Mucosa of rectum (tissue), 2 donors: Measurements from ENCODE around the gene EEF2K.

ENCODE experiments used
- H3K27ac ChIP-seq, 2 donors: one replicate each; pipeline ENCODE4 v1.7.0; 2013; ENCODE audit warnings: inconsistent platforms in 2 of 2, low read depth in 2 of 2, low read length in 2 of 2
- H3K27me3 ChIP-seq, 2 donors: one replicate each; pipeline ENCODE4 v1.7.0; 2013; ENCODE audit warnings: low read length in 2 of 2; ENCODE audit not compliant: control insufficient read depth in 2 of 2, insufficient read depth in 2 of 2
- H3K36me3 ChIP-seq, 2 donors: one replicate each; pipeline ENCODE4 v1.7.0; 2013; ENCODE audit warnings: low read length in 2 of 2; ENCODE audit not compliant: control insufficient read depth in 2 of 2, insufficient read depth in 2 of 2
- H3K4me1 ChIP-seq, 2 donors: one replicate each; pipeline ENCODE4 v1.7.0; 2013; ENCODE audit warnings: low read length in 2 of 2, mild to moderate bottlenecking in 1 of 2; ENCODE audit not compliant: control insufficient read depth in 2 of 2, insufficient read depth in 2 of 2
- H3K4me3 ChIP-seq, 2 donors: one replicate each; pipeline ENCODE4 v1.7.0; 2013; ENCODE audit warnings: low read length in 2 of 2
- H3K9ac ChIP-seq, 2 donors: one replicate each; pipeline ENCODE4 v1.7.0; 2013; ENCODE audit warnings: low read length in 2 of 2, low read depth in 1 of 2, mild to moderate bottlenecking in 1 of 2
- H3K9me3 ChIP-seq, 2 donors: one replicate each; pipeline ENCODE4 v1.7.0; 2013; ENCODE audit warnings: low read length in 2 of 2; ENCODE audit not compliant: control insufficient read depth in 2 of 2
- donor health status: healthy.
- donor health status: Normal muscosa, but diverticular disease.

Gene EEF2K

DNA sequence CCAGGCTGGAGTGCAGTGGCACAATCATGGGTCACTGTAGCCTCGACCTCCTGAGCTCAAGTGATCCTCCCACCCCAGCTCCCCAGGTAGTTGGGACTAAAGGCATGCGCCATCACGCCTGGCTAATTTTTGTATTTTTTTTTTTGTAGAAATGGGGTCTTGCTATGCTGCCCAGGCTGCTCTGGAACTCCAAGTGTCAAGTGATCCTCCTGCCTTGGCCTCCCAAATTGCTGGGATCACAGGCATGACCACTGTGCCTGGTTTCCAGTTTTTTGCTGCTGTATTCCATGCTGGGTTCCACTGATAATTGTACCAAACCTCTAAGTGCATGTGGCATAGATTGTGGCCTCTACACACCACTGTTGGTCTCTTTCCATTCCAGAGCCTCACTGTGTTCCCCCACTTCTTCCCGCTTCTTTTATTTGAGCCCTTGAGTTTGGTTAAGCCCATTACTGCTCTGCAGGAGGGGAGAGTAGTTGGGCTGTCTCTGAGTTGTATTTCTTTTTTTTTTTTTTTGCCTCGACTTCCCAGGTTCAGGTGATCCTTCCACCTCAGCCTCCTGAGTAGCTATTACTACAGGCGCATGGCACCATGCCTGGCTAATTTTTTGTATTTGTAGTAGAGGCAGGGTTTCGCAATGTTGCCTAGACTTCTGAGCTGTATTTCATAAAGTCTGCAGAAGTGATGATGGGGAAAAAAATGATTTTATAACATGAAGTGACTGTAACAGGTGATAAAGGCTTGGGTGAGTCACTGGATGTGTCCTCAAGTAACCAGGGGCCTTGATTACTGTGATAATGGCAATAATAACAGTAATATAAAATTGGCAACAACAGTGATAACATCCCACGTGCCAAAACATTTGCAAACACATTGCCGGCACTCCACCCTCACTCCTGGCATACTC, 30.0 kb downstream of the EEF2K start:
- Histone ChIP-seq H3K36me3 (peaks cover 4 to 5% of the 10 kb centered on the region in 2 donors), H3K27ac (peak overlapping the region; percentile 62 to 66), H3K4me1 (peaks cover 25 to 28% of the 10 kb centered on the region in 2 donors), H3K27me3 (no peaks in the 10 kb centered on the region), H3K9ac (no peak overlapping the region), H3K4me3 (no peak overlapping the region), H3K9me3 (no peaks in the 10 kb centered on the region)

DNA sequence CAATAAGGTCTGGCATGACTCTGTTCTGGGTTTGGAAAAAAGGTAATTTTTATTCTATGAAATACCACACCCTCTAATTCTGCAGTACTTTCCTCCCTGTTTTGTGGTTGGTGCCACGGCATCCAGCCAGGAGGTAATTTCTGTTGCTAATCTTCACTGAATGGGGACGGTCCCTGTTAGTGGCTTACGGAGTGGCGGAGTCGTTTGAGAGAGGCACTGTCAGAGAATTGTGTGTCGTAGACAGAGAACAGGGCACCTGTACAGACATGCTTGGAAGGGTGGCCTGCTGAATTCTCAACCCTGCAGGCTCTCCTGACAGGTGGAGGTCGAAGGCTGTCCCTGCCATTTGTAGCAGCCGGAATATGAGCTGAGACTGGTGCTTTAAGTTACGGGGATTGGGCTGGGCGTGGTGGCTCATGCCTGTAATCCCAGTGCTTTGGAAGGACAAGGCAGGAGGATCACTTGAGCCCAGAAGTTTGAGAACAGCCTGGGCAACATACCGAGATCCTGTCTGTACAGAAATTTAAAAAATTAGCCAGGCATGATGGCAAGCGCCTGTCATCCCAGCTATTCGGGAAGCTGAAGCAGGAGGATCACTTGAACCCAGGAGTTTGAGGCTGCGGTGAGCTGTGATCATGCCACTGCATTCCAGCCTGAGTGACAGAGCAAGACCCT, 33.2 kb downstream of the EEF2K start:
- H3K9ac ChIP-seq, result no peak overlapping the region
- H3K4me3 ChIP-seq, result no peak overlapping the region
- peak overlapping the region in 1 of 2 donors; percentile 2 for H3K27ac ChIP-seq
- H3K9me3 ChIP-seq, result no peaks in the 10 kb centered on the region
- H3K36me3 ChIP-seq, result peaks cover 4 to 6% of the 10 kb centered on the region in 2 donors
- no peaks in the 10 kb centered on the region for H3K27me3 ChIP-seq
- peaks cover 10 to 13% of the 10 kb centered on the region in 2 donors for H3K4me1 ChIP-seq

DNA sequence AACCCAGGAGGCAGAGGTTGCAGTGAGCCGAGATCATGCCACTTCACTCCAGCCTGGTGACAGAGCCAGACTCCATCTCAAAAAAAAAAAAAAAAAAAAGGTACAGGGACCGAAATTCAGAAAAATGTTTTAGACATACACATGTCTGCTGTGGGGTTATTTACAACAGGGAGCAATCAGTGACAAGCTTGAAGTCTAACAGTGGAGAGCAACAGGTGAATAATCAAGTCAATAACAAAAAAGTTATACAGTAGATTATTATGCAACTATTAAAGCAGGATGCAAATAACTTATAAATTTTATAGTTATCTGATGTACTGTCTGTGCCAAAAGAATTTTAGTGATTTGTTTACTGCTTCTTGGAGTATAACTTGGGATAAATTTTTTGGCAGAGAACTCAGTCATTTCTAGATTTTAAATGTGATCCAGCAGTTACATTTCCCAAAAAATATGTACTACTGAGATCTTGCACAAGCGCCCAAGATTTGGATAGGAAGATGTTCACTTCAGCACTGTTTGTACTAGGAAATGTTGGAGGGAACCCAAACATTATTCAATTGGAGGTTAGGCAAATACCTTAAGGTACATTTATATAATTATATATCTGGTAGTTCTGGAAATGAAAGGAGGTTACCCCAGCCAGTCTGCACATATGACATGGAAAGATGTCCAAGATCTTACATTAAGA, 34.1 kb downstream of the EEF2K start:
- no peaks in the 10 kb centered on the region for H3K27me3 ChIP-seq
- H3K4me1 ChIP-seq, result peaks cover 9 to 10% of the 10 kb centered on the region in 2 donors
- no peak overlapping the region for H3K27ac ChIP-seq
- H3K9ac ChIP-seq, result no peak overlapping the region
- H3K36me3 ChIP-seq, result peaks cover 10 to 11% of the 10 kb centered on the region in 2 donors
- H3K4me3 ChIP-seq, result no peak overlapping the region
- H3K9me3 ChIP-seq, result no peaks in the 10 kb centered on the region

DNA sequence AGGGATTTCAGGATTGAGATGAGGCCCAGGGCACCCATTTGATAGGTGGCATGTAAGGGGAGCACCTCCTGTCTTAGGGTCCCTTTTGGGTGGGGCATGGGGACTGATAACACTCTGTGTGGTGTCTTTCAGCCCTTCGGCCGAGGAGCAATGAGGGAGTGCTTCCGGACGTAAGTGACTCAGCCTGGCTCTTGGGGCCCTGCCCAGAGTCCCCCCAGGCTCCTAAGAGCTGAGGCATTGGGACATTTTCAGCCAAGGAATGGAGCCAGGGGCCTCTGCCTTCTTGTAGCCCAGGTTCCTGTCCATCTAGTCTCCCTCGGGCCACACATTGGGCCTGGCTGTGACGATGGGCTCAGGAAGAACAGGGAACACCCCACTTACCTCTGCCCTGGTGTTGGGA, 44.4 kb downstream of the EEF2K start:
- H3K4me1 ChIP-seq, result no peaks in the 10 kb centered on the region
- no peak overlapping the region for H3K4me3 ChIP-seq
- H3K27ac ChIP-seq, result no peak overlapping the region
- peaks cover 0 to 3% of the 10 kb centered on the region in 2 donors for H3K9me3 ChIP-seq
- no peaks in the 10 kb centered on the region for H3K27me3 ChIP-seq
- H3K9ac ChIP-seq, result no peak overlapping the region
- peaks cover 14 to 47% of the 10 kb centered on the region in 2 donors for H3K36me3 ChIP-seq

DNA sequence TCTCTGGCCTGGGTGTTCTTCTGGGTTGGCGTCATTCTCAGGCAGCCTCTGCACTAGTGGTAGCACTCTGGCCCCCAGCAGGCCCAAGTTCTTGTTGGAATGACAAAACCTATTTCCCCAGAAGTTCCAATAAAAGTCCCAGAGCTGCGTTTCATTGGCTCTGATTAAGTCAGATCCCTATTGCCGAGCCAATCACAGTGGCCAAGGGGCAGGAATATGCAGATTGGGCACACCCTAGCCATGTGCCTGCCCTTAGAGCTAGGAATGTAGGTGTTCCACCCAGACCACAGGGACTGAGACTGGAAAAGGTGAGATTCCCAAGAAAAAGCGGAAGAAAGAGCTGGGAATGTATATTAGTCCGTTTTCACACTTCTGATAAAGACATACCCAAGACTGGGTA, 46.2 kb downstream of the EEF2K start:
- no peak overlapping the region for H3K9ac ChIP-seq
- peaks cover 0 to 3% of the 10 kb centered on the region in 2 donors for H3K9me3 ChIP-seq
- no peaks in the 10 kb centered on the region for H3K4me1 ChIP-seq
- no peak overlapping the region for H3K4me3 ChIP-seq
- no peak overlapping the region for H3K27ac ChIP-seq
- no peaks in the 10 kb centered on the region for H3K27me3 ChIP-seq
- peaks cover 23 to 53% of the 10 kb centered on the region in 2 donors for H3K36me3 ChIP-seq

DNA sequence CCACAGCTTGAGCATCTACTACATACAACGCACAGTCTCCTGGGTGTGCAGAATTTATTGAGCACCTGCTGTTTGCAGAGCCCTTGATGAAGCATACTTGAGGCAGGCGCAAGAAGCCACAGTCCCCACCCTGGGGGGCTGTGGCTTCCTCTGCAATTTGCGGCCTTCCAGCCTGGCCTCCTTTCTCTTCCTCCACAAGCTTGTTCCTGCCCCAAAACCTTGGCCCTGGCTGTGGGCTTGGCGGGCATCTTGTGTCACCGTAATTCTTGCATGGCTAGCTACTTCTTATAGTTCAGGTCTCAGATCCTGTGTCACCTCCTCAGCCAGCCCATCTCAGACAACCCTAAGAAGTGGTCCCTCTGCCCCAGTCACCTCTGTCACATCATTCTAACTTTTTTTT, 47.2 kb downstream of the EEF2K start:
- Histone ChIP-seq H3K27ac (no peak overlapping the region), H3K36me3 (peaks cover 33 to 57% of the 10 kb centered on the region in 2 donors), H3K9ac (no peak overlapping the region), H3K4me3 (no peak overlapping the region), H3K9me3 (peaks cover 0 to 3% of the 10 kb centered on the region in 2 donors), H3K4me1 (no peaks in the 10 kb centered on the region), H3K27me3 (no peaks in the 10 kb centered on the region)

DNA sequence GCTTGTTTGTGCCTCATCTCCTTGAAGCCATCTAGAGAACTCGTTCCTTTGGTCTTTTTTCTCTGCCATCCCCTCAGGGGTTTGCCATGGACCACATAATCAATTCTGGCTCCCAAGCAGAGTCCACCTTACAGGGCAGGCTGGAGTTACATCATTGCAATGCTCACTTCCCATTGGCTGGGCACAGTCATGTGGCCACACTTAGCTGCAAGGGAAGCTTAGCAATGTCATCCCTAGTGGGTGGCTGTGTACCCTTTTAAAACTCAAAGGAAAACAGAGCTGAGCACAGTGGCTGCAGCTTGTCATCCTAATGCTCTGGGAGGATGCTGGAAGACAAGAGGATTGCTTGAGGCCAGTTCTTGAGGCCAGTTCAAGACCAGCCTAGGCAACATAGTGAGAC, 49.3 kb downstream of the EEF2K start:
- Histone ChIP-seq H3K9me3 (peaks cover 0 to 3% of the 10 kb centered on the region in 2 donors), H3K4me3 (no peak overlapping the region), H3K27ac (no peak overlapping the region), H3K4me1 (no peaks in the 10 kb centered on the region), H3K36me3 (peaks cover 44 to 63% of the 10 kb centered on the region in 2 donors), H3K27me3 (no peaks in the 10 kb centered on the region), H3K9ac (no peak overlapping the region)

DNA sequence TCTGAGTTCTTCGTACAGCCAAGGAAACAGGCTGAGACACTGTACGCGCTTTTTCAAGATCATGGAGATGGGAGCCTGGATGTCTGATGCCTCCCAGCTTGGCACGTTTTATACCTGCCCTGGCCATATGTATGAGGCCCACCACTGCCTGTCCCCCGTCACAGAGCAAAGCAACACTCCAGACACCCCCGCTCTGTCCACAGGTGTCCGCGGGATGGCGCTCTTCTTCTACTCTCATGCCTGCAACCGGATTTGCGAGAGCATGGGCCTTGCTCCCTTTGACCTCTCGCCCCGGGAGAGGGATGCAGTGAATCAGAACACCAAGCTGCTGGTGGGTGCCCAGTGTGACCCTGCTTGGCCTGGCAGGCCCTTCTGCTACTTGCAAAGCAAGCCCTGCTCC, 51.4 kb downstream of the EEF2K start:
- Histone ChIP-seq H3K27me3 (no peaks in the 10 kb centered on the region), H3K9me3 (peaks cover 0 to 3% of the 10 kb centered on the region in 2 donors), H3K4me3 (no peak overlapping the region), H3K9ac (no peak overlapping the region), H3K36me3 (peaks cover 46 to 62% of the 10 kb centered on the region in 2 donors), H3K27ac (no peak overlapping the region), H3K4me1 (no peaks in the 10 kb centered on the region)

DNA sequence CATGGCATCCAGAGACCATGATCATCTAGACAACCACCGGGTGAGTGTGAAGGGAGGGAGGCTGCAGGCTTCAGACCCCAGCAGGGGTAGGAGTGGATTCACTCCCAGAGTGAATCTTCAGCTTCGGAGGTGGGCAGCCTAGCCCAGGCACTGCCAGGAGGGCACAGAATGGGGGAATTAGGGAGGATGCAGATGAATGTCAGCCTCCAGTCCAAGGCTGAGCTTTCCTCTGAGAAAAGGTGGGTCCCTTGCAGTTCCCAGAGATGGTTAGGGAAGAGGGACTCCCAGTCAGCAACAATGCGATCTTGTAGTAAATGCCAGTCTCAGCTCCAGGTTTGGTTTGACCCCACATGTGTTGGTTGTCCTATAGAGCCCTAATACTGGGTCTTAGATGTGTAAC, 54.4 kb downstream of the EEF2K start:
- Histone ChIP-seq H3K36me3 (peaks cover 52 to 65% of the 10 kb centered on the region in 2 donors), H3K9me3 (peaks cover 0 to under 1% of the 10 kb centered on the region in 2 donors), H3K27me3 (no peaks in the 10 kb centered on the region), H3K4me3 (no peak overlapping the region), H3K4me1 (no peaks in the 10 kb centered on the region), H3K27ac (no peak overlapping the region), H3K9ac (no peak overlapping the region)

DNA sequence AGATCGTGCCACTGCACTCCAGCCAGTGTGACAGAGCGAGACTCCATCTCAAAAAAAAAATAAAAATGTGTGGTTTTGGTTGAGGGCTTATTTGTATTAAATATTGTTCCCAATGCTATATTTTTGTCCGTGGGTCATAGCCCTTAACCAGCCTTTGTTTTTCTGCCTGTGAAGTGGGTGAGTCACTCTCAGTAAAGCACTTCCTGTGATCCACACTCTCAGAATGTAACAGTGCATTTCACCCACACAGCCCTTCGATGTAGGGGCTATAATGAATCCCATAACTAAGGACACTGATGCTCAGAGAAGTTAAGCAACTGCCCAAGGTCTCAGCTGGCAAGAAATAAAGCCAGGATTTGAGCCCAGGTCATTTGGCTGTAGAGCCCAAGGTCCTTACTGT, 56.4 kb downstream of the EEF2K start:
- Histone ChIP-seq H3K4me3 (no peak overlapping the region), H3K4me1 (no peaks in the 10 kb centered on the region), H3K9ac (no peak overlapping the region), H3K36me3 (peaks cover 53 to 70% of the 10 kb centered on the region in 2 donors), H3K27ac (no peak overlapping the region), H3K9me3 (no peaks in the 10 kb centered on the region), H3K27me3 (no peaks in the 10 kb centered on the region)
